AG10803 (cell line): ENCODE measurements around the gene VIPR1.
"Not testable (repeated sequence)": the region's sequence is repeated elsewhere in the genome, so short reads cannot be mapped to it uniquely, and the experiment has no call there.

ENCODE experiments used
- DNase-seq: peaks from one replicate; pipeline ENCODE4 v3.0.0; 2010; ENCODE audit warnings: low read depth
- H3K4me3 ChIP-seq: 2 replicates; pipeline ENCODE4 v1.5.1; 2011; ENCODE audit warnings: mild to moderate bottlenecking, low read length, control low read depth
- CTCF ChIP-seq: conservative IDR thresholded peaks from 2 replicates; pipeline ENCODE4 v1.5.1; 2011; ENCODE audit warnings: mild to moderate bottlenecking, low read length, control low read depth, inconsistent platforms

The VIPR1 gene

DNA sequence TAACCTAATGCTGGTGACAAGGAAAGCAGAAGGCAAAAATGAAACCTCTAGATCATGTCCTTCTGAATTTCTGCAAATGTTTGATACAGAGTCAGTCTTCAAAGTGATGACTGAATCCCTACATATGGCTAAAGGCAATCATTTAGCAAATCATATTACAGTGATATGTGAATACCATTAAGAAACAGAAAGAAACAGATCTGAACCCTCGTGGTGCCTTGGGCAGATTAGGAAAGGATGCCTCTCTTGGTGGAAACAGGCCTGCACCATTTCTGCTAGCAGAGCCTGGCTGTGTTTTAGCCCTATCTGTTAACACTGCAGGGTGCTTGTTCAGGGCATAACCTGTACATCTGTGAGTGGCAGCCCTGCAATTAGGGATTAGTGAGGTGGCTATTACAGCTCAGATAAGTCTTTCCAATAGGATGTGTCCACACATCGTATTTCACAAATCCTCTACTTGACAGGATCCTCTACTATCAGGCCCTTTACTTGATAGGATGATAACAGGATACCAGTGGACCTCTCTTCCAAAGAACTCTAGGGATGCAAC is 67.2 kb downstream of the VIPR1 start:
- TF ChIP-seq CTCF: no peak
- H3K4me3 ChIP-seq: no peak overlapping the region
- DNase-seq: no peak

GRCh38 chr3:42572278-42572677 is 69.8 kb downstream of the VIPR1 start:
- peak; percentile 24 for DNase-seq
- peak; percentile 60 for TF ChIP-seq CTCF
- H3K4me3 ChIP-seq: no peak overlapping the region

GRCh38 chr3:42575137-42575741 is 72.8 kb downstream of the VIPR1 start:
- H3K4me3 ChIP-seq: no peak overlapping the region
- no peak for DNase-seq
- no peak for TF ChIP-seq CTCF

- H3K4me3 ChIP-seq: no peak overlapping the region
- no peak for TF ChIP-seq CTCF
- DNase-seq: no peak
These were observed 75.6 kb downstream of the VIPR1 start for GRCh38 chr3:42578054-42578453.

DNA sequence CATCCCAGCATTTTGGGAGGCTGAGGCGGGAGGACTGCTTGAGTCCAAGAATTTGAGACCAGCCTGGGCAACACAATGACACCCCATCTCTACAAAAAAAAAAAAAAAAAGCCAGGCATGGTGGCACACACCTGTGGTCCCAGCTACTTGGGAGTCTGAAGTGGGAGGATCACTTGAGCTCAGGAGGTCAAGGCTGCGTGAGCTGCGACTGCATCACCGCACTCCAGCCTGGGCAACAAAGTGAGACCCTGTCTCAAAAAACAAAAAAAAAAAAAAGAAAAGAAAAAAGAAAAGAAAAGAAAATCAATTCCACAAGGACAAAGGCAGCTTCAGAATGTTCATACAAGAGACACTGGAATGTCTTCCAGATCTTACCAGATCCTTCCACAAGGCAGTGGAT is 76.9 kb downstream of the VIPR1 start:
- not testable (repeated sequence) for H3K4me3 ChIP-seq, DNase-seq

DNA sequence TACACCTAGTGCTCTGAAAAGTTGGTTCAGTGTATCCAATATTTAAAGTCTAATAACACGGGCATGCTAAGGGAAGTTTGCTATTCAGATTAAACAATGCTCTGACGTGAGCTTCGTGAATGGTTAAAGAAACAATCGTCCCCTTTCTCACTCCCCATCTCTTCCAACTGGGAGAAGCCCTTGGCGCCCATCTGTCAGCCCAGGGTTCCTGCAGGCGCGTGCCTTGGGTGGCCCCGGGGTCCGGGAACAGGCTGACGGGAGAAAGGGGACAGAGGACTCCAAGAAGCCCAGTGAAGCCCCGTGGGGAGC is 78.9 kb downstream of the VIPR1 start:
- DNase-seq: no peak
- H3K4me3 ChIP-seq: peak overlapping the region; percentile 78
- no peak for TF ChIP-seq CTCF

DNA sequence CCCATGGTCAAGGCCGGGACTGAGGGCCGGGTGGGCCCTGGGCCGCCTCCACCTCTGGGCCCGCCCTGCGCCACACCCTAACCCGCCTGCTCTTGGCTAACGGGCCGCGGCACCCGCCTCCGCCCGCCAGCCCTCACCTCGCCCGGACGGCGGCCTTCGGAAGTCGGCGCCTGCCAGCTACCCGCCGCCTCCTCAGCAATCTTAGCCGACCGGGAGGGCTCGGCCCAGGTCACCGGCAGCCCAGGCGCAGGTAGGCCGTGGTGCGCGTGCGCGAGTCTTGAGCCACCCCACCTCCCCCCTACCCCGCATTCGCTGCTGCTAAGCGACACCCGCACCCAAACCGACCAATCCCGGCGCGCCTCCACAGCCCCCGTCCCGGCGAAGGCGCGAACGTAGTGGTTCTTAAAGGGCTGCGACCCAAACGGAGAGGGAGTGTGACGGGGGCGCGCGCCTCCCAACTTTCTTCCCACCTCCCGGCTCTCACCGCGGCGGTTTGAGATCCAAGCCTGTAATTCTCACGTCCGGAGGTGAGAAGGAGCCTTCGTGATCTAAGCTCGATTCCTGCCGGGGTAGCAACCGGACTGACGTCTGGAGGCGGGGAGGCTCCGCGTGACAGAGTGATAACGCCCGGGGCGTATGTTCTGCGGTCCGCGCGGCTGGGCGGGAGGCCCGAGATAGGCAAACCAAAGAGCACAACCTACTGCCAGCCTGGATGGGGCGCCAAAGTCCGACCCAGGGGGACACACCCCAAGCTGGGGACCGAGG is 79.4 kb downstream of the VIPR1 start, which contains the start of gene SEC22C:
Gene SEC22C, minus strand, starts transcription at position 259 of the 765 bp plus-strand sequence. CDS start 12,921 bp downstream, outside the sequence.
- peak within 1 kb of the TSS; percentile 78 for H3K4me3 ChIP-seq
- TF ChIP-seq CTCF: 0 out of 2 replicates have a peak, but pooled peaks have one; percentile 11
- DNase-seq: peak; percentile 84
